VCaP (cell line): Measurements from ENCODE around the gene CRABP1.

Experiments
- H3K27ac ChIP-seq: fragments of 450-650 bp; 2 replicates; pipeline ENCODE4 v1.5.1; 2017
- CTCF ChIP-seq: fragments of 450-650 bp; conservative IDR thresholded peaks from 2 replicates; pipeline ENCODE4 v1.5.1; 2017; ENCODE audit warnings: mild to moderate bottlenecking, moderate library complexity

CRABP1 gene

GRCh38 chr15:78302579-78303312 is 37.4 kb upstream of the CRABP1 start:
- TF ChIP-seq CTCF, result no peak
- H3K27ac ChIP-seq, result no peak overlapping the region; the same call in 1 of the 2 replicates

- H3K27ac ChIP-seq, result no peak overlapping the region
- no peak for TF ChIP-seq CTCF
Measured at GRCh38 chr15:78304216-78305066, 35.7 kb upstream of the CRABP1 start.

GRCh38 chr15:78306176-78306774 is 33.9 kb upstream of the CRABP1 start:
- no peak for TF ChIP-seq CTCF
- no peak overlapping the region for H3K27ac ChIP-seq

GRCh38 chr15:78307976-78308375 is 32.2 kb upstream of the CRABP1 start:
- no peak for TF ChIP-seq CTCF
- no peak overlapping the region for H3K27ac ChIP-seq

- peak; percentile 99 for TF ChIP-seq CTCF
- H3K27ac ChIP-seq, result no peak overlapping the region
Measured at GRCh38 chr15:78308422-78309032, 31.6 kb upstream of the CRABP1 start.

- TF ChIP-seq CTCF, result no peak
- no peak overlapping the region for H3K27ac ChIP-seq
Measured at GRCh38 chr15:78311292-78311691, 28.9 kb upstream of the CRABP1 start.

- no peak overlapping the region for H3K27ac ChIP-seq
- no peak for TF ChIP-seq CTCF
Measured at GRCh38 chr15:78312536-78312935, 27.6 kb upstream of the CRABP1 start.
